Parathyroid adenoma (tissue), 2 donors: ENCODE measurements around the gene WASHC2A.
"Not testable (repeated sequence)": the region's sequence is repeated elsewhere in the genome, so short reads cannot be mapped to it uniquely, and the experiment has no call there.

Experiments
- H2AFZ ChIP-seq: fragments of 300-600 bp; sonication (generic); one replicate; pipeline ENCODE4 v1.7.0; 2017; ENCODE audit warnings: antibody characterized with exemption, mild to moderate bottlenecking
- H3K27ac ChIP-seq: fragments of 300-600 bp; sonication (generic); one replicate; pipeline ENCODE4 v1.7.0; 2017
- H3K27me3 ChIP-seq: fragments of 300-600 bp; sonication (generic); one replicate; pipeline ENCODE4 v1.7.0; 2017; ENCODE audit warnings: low read length; ENCODE audit not compliant: control insufficient read depth, insufficient read depth
- H3K36me3 ChIP-seq: fragments of 300-600 bp; sonication (generic); one replicate; pipeline ENCODE4 v1.7.0; 2017; ENCODE audit warnings: low read length; ENCODE audit not compliant: control insufficient read depth, insufficient read depth
- H3K4me1 ChIP-seq: fragments of 300-600 bp; sonication (generic); one replicate; pipeline ENCODE4 v1.7.0; 2017; ENCODE audit warnings: control low read depth
- H3K4me2 ChIP-seq: fragments of 300-600 bp; sonication (generic); one replicate; pipeline ENCODE4 v1.7.0; 2017; ENCODE audit warnings: low read length
- H3K4me3 ChIP-seq: fragments of 300-600 bp; sonication (generic); one replicate; pipeline ENCODE4 v1.7.0; 2017; ENCODE audit warnings: low read depth, low read length
- H3K79me2 ChIP-seq: fragments of 300-600 bp; sonication (generic); one replicate; pipeline ENCODE4 v1.7.0; 2017; ENCODE audit warnings: control low read depth
- H3K9ac ChIP-seq: fragments of 300-600 bp; sonication (generic); one replicate; pipeline ENCODE4 v1.7.0; 2017; ENCODE audit warnings: mild to moderate bottlenecking
- H3K9me3 ChIP-seq: fragments of 300-600 bp; sonication (generic); one replicate; pipeline ENCODE4 v1.7.0; 2017; ENCODE audit warnings: low read length; ENCODE audit not compliant: control insufficient read depth
- TF ChIP-seq, protein P1 (sequence below): fragments of 300-600 bp; sonication (generic); IDR thresholded peaks from one replicate; pipeline ENCODE4 v1.7.0; 2017; ENCODE audit warnings: antibody characterized with exemption, mild to moderate bottlenecking
- donor health status: primary hyperparathyroidism.

WASHC2A gene

GRCh38 chr10:50025627-50026026 is 42.1 kb upstream of the WASHC2A start:
- Histone ChIP-seq H3K27ac (no peak overlapping the region), H3K4me2 (no peak overlapping the region), H3K36me3 (no peaks in the 10 kb centered on the region), H2AFZ (no peak overlapping the region), H3K27me3 (no peaks in the 10 kb centered on the region), H3K79me2 (no peaks in the 10 kb centered on the region), H3K9me3 (no peaks in the 10 kb centered on the region), H3K4me1 (no peaks in the 10 kb centered on the region), H3K9ac (no peak overlapping the region), H3K4me3 (no peak overlapping the region)
- TF ChIP-seq, protein P1, sequence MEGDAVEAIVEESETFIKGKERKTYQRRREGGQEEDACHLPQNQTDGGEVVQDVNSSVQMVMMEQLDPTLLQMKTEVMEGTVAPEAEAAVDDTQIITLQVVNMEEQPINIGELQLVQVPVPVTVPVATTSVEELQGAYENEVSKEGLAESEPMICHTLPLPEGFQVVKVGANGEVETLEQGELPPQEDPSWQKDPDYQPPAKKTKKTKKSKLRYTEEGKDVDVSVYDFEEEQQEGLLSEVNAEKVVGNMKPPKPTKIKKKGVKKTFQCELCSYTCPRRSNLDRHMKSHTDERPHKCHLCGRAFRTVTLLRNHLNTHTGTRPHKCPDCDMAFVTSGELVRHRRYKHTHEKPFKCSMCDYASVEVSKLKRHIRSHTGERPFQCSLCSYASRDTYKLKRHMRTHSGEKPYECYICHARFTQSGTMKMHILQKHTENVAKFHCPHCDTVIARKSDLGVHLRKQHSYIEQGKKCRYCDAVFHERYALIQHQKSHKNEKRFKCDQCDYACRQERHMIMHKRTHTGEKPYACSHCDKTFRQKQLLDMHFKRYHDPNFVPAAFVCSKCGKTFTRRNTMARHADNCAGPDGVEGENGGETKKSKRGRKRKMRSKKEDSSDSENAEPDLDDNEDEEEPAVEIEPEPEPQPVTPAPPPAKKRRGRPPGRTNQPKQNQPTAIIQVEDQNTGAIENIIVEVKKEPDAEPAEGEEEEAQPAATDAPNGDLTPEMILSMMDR = no peak

DNA sequence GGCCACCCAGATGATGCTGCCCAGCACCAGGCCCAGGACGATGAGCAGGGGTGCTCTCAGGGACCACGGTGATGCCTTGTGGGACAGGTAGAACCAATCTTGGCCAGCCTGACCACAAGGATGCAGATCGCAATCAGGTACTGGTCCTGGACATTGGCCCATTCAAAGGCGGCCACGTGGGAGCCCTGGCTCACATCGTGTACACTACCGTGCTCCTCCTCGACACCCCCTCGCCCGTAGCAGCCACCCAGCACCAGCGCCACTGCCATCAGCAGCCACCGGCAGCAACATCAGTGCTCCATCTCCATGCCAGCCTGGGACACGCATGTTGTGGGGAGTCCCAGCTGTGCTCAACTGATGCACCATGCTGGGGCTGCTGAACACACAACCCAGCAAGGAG is 40.6 kb upstream of the WASHC2A start:
- H3K27ac ChIP-seq = no peak overlapping the region
- H3K4me2 ChIP-seq = no peak overlapping the region
- H3K9me3 ChIP-seq = no peaks in the 10 kb centered on the region
- H3K79me2 ChIP-seq = no peaks in the 10 kb centered on the region
- H3K9ac ChIP-seq = no peak overlapping the region
- no peaks in the 10 kb centered on the region for H3K36me3 ChIP-seq
- TF ChIP-seq, protein P1 = no peak
- H2AFZ ChIP-seq = no peak overlapping the region
- H3K4me1 ChIP-seq = no peaks in the 10 kb centered on the region
- no peak overlapping the region for H3K4me3 ChIP-seq
- H3K27me3 ChIP-seq = no peaks in the 10 kb centered on the region

GRCh38 chr10:50033481-50033880 is 34.3 kb upstream of the WASHC2A start:
- TF ChIP-seq, protein P1 = no peak
- Histone ChIP-seq H3K4me3 (no peak overlapping the region), H3K79me2 (no peaks in the 10 kb centered on the region), H3K4me2 (no peak overlapping the region), H3K9ac (no peak overlapping the region), H3K36me3 (no peaks in the 10 kb centered on the region), H3K27me3 (no peaks in the 10 kb centered on the region), H2AFZ (no peak overlapping the region), H3K27ac (no peak overlapping the region), H3K9me3 (no peaks in the 10 kb centered on the region), H3K4me1 (no peaks in the 10 kb centered on the region)

GRCh38 chr10:50035337-50035736 is 32.4 kb upstream of the WASHC2A start:
- not testable (repeated sequence) for H3K4me2 ChIP-seq, H3K4me1 ChIP-seq, H3K9me3 ChIP-seq, H3K4me3 ChIP-seq, H2AFZ ChIP-seq, H3K27me3 ChIP-seq, H3K27ac ChIP-seq, H3K36me3 ChIP-seq, H3K9ac ChIP-seq, H3K79me2 ChIP-seq

- H3K36me3 ChIP-seq = no peaks in the 10 kb centered on the region
- no peak overlapping the region for H3K9ac ChIP-seq
- H3K27ac ChIP-seq = no peak overlapping the region
- no peaks in the 10 kb centered on the region for H3K4me1 ChIP-seq
- no peak overlapping the region for H3K4me3 ChIP-seq
- no peak overlapping the region for H3K4me2 ChIP-seq
- H3K27me3 ChIP-seq = no peaks in the 10 kb centered on the region
- TF ChIP-seq, protein P1 = no peak
- no peaks in the 10 kb centered on the region for H3K9me3 ChIP-seq
- no peak overlapping the region for H2AFZ ChIP-seq
- no peaks in the 10 kb centered on the region for H3K79me2 ChIP-seq
Measured at GRCh38 chr10:50044941-50045664, 22.7 kb upstream of the WASHC2A start.

- H2AFZ ChIP-seq, H3K4me3 ChIP-seq, H3K36me3 ChIP-seq, H3K27ac ChIP-seq, H3K9me3 ChIP-seq, H3K79me2 ChIP-seq, H3K4me2 ChIP-seq, H3K4me1 ChIP-seq, H3K9ac ChIP-seq, H3K27me3 ChIP-seq: not testable (repeated sequence)
Measured at GRCh38 chr10:50046457-50046856, 21.3 kb upstream of the WASHC2A start.

DNA sequence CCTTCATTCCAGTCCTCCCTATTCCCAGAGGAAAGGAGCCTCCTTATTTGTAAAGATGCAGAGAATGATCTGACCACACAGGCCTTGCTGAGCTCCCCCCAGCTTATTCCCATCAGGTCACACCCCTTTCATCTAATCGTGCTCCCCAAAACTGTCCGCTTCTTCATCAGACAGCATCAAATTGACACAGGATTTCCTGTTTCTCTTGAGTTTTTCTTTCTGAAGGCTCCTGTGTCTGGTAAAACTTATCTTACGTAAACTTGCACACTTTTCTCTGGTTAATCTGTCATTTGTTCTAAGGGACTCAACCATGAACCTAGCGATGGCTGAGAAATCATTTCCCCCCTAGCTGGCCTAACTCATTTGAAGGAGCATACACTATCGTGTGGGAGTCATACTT is 20.2 kb upstream of the WASHC2A start:
- not testable (repeated sequence) for H3K9me3 ChIP-seq, H3K36me3 ChIP-seq, H2AFZ ChIP-seq, H3K4me1 ChIP-seq, H3K4me3 ChIP-seq, H3K9ac ChIP-seq, H3K27ac ChIP-seq, H3K79me2 ChIP-seq, H3K4me2 ChIP-seq, H3K27me3 ChIP-seq
